ENCODE results near the gene LRP1-AS.

LRP1-AS gene

DNA sequence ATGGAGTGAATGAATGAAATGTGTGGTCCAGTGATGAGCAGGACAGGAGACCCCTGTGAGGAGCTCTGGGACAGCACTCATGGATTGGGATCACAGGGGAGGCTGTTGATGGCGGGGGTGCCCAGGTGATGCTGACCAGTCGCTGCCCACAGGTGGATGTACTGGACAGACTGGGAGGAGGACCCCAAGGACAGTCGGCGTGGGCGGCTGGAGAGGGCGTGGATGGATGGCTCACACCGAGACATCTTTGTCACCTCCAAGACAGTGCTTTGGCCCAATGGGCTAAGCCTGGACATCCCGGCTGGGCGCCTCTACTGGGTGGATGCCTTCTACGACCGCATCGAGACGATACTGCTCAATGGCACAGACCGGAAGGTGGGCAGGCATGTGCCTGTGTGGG is 13.3 kb upstream of the LRP1-AS start:
- no peak for DNase-seq (ENCODE audit: low read depth in 2 of 2)

DNA sequence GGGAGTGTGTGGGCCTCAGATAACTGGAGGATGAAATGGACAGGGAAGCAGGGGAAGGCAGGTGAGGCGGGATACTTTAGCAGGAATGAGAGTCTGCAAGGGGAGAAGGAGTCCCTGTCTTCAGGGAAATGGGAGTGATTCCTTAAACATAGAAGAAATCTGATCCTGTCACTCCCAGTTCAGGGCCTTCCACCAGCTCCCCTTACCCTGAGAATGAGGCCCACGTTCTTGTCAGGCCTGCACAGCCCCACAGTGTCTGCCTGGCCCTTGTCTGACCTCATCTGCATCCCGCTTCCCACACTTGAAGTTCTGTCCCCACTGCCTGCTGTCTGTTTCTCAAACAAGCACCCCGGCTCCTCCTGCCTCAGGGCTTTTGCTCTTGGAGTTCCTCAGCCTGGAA is 12.6 kb upstream of the LRP1-AS start:
- DNase-seq (ENCODE audit: low read depth in 2 of 2), result no peak

DNA sequence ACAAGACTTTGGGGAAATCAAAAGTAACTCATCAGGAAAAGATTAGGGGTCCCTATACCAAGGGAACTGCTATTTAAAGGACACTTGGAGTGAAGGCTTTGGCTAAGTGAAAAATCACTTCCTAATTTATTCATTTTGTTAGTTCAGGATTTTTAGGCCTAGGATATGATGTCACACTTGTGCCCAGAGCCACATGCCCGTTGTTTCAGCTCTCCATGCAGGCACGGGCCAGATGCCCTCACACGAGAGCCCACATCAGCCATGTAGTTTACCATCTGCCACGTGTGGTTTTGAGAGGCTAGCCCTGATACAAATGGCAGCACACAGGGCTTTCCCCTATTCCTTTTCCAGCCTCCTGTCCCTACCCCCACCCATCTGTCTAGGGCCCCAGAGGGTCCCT is 11.9 kb upstream of the LRP1-AS start:
- no peak for DNase-seq (ENCODE audit: low read depth in 2 of 2)

DNA sequence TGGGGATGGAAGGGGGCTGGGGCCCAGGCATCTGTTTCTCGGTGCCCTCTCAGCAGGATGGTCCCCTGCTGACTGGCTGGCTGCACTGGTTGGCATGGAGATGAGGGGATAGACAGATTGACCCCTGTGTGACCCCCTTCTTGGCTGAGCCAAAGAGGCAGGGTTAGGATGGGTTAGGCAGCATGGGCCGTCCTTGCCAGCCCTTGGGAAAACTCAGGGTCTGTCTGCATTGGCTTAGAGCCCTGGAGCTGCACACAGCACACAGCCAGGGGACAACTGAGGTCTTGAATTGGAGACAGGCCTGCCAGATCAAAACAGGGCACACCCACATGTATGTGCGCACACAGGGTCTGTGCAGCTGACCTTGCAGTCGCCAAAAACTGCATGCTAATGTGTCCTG is 11.2 kb upstream of the LRP1-AS start:
- no peak for DNase-seq (ENCODE audit: low read depth in 2 of 2)

DNA sequence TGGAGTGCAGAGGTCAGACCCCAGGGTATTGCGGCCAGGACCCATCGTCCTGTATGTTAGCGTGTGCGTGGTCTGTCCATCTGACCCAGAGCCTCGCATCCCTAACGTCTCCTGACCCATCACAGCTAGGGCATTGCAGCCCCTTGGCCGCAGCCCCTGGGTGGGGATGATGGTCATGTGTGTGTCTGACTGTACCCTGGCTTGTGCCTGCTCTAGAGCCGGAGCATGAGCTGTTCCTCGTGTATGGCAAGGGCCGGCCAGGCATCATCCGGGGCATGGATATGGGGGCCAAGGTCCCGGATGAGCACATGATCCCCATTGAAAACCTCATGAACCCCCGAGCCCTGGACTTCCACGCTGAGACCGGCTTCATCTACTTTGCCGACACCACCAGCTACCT is 10.8 kb upstream of the LRP1-AS start:
- DNase-seq (ENCODE audit: low read depth in 2 of 2), result no peak

DNA sequence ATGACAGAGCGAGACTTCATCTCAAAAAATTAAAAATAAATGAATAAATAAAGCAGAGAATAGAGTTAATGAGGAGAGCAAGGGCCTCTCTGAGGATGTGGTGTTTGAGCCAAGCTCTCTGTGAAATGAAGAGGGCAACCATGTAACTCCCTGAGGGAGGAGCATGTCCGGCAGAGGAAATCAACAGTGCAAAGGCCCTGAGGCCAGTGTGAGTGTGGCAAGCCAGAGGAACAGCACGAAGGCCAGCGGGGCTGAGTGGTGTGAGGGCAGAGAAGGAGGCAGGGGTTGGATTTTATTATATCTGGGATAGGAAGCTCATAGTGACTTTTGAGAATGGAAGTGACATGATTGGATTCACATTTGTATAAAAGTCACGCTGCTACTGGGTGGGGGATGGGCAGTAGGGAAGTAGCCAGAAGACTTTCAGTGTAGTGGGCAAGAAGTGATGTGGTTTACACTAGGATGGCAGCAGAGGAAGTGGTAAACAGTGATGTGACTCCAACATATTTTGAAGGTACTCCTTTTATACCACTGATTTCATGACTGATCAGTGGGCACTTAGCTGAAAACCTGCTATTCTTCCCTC is 10.3 kb upstream of the LRP1-AS start:
- no peak for DNase-seq (ENCODE audit: low read depth in 2 of 2)

DNA sequence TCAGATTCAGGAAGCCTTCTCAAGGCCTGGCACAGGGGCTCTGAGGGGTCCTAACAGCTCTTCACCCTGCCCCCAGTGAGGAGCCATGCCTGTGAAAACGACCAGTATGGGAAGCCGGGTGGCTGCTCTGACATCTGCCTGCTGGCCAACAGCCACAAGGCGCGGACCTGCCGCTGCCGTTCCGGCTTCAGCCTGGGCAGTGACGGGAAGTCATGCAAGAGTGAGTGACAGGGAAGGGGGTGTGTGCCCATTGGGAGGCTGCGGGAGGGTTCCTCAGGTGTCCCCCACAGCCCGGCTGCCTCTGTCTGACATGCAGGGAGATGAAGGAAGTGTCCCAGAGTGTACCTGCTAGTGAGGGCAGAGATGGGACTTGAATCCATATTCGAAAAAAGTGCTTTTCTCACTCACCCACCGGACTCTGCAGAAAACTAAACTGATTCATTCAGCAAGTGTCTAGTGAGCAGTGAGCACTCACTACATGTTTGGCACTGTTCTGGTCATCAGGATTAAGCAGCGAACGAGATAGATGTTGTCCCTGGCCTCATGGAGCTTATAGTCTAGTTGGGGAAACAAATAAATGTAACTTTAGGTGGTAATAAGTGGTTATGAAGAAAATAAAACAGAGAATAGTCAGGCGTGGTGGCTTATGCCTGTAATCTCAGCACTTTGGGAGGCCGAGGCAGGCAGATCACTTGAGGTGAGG is 9.4 kb upstream of the LRP1-AS start:
- no peak for DNase-seq (ENCODE audit: low read depth in 2 of 2)

DNA sequence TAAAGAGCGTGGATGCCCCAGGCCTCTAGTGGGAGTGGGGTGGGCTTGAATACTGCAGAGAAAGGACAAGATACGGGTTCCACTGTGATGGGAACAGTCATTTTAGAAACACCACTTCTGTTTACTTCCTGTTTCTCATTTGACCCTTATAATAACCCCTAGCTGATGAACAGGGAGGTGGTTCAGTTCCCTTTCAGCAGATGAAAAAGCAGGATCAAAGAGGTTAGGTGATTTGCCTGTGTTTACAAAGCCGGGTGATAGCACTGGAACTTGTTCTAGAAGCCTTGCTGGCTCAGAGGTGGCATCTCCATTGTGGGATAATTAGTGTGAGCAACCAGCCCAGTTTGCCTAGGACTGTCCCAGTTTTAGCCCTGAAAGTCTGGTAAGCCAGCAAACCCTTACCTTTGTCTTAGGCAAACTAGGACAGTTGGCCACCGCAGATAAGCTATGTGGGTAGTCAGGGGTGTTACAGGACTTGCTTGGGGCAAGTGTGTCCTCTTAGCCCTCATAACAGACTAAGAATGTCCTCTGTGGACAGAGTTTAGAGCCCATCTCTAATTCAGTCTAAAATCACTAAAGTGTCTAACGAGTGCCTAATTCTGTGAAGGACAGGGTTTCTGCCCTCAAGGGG is 7.5 kb upstream of the LRP1-AS start:
- no peak for DNase-seq (ENCODE audit: low read depth in 2 of 2)

DNA sequence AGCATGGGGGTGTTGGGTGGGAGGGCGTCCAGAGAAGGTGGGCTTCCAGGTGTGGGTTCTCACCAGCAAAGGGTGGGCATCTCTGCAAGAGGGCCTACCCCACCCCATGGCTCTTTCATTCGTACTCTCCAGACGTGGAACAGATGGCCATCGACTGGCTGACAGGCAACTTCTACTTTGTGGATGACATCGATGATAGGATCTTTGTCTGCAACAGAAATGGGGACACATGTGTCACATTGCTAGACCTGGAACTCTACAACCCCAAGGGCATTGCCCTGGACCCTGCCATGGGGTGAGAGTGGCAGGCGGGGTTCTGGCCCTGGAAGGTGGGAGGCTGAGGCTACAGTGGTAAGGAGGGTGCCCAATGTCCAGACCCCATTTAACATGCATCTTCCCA is 6.7 kb upstream of the LRP1-AS start:
- DNase-seq (ENCODE audit: low read depth in 2 of 2), result no peak

DNA sequence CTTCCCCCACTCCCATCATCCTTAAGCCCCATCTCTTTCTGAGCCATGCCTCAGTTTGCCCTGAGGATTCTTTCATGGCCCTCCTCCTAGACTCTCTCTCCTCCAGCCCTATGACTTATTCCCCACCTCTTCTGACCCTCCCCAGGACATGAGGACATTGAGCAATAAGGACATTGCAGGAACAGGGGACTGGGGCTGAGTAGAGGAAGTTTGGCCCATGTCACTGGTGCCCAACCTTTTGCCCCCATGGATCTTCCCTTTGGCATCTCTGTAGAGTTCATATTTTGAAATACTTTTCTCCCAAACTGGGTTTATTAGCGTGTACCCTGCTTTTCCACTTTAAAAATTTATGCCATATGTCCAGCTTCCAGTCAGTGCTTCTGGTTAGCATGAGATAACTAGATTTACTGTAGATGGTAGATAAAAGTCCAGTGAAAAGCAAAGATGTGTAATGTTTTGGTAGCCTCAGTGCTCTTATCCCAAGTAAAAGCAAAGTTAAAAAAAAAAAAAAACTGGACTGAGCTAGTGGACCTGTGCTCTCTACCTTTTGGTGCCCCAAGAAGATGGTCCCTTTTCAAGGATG is 6.1 kb upstream of the LRP1-AS start:
- DNase-seq (ENCODE audit: low read depth in 2 of 2), result no peak

DNA sequence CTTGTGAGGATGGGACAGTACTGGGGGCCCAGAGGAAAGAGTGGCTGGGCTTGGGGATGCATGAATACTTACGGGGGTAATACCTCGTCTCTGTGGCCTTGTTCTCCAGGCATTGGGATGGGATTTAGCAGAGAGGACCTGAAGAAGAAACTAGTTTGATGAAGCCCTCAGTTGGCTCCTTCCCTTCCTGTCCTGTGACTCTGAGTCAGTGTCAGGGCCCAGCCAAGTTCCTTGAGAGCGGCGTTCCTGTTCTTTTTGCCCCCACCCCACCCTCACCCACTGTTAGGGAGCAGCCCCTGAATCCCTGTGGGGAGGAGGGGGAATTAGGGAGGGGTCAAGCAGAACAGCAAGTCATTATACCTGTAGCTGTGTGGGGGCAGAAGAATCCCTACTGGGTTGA is 5.2 kb upstream of the LRP1-AS start:
- DNase-seq (ENCODE audit: low read depth in 2 of 2), result no peak

DNA sequence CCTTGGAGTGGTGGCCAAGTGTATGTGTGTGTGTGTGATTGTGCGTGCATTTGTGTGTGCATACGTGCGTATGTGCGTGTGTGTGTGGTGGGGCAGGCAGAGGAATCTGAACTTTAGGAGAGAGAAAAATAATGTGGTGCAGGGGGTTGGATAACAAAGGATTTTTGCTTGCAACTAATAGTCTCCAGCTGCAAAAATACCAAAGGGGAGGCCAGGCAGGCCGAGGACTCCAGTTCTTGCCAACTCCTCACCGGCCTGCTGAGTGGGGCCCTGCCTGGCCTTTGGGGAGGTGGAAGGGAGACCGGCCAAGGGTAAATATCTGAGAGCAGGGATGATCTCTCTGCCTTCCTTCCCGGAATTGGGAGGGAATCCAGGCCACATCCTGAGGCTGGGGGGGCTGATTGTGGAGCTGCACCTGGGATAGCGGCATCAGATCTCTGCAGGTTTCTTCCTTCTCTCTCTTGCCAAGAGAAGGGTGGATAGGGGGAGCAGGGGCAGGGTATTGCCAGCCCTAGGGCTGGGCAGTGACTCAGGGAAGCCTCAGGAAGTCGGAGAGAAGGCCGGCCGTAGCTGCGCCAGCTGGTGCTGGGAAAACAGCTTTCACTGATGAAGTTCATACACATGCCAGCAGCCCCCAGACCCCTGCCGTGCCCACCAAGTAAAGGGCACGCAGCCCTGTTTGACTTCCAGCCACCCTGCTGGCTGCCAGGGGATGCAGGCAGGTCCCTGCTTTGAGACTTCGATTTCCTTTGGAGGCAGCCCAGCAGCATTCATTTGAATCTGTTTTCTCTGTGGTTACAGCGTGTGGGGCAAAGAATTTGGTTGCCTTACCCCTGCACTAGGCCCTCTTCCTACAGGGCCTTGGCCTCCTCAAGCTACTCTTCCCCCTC is 4.6 kb upstream of the LRP1-AS start:
- peak; percentile 78 to 85 for DNase-seq (ENCODE audit: low read depth in 2 of 2)

DNA sequence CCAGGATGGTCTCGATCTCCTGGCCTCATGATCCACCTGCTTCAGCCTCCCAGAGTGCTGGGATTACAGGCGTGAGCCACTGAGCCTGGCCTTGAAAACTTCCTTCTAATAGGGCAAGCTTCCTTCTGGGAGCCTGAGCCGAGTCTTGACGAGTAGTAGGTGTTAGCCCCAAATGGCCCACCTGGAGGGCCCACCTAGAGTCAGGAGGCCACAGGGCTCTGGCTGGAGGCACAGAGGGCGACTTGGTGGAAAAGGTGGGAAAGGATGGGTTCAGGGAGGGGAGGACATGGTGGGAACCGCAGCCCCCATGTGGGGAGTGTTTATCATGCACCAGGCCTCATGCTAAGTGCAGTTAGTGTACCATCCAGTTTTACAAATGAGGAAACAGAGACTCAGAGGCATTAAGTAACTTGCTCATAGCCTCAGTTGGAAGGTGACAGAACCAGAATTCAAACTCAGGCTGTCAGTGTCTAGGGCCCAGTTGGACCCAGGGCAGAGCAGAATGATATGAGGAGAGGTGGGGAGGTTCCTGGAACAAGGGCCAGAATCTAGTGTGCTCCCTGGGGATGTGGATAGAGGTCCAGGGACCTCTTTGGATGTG is 3.1 kb upstream of the LRP1-AS start:
- DNase-seq (ENCODE audit: low read depth in 2 of 2), result no peak

DNA sequence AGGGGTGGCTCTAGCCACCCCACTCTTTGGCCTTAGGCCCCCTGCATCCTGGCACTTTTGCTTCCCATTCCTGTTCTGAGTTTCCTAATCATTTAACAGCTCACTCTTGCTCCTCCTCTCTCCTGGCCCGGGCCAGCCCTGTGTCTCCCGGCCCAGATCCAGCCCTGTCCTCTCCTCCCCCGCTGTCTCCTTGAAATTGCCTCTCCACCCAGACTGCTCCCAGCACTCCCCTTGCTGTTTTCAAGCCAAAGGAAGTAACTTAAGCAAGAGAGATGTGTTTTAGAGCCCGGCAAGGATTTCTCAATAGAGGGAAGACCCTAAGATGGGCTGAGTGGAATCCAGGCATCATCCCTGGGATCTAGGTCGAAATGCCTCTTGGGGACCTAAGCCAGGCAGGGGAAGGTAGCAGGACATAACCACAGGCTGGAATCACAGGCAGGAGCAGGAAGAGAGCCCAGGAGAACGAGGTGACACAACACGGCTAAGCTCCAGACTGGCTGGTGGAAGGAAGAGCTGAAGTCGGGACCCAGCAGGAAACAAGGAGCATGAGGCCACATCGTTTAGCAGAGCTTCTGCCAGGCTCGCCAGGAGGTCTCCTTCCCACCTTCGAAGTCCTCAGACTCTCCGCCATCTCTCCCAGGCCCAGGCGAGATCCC is 2.0 kb upstream of the LRP1-AS start:
- DNase-seq (ENCODE audit: low read depth in 2 of 2), result peak in 1 of 2 experiments; percentile 48

DNA sequence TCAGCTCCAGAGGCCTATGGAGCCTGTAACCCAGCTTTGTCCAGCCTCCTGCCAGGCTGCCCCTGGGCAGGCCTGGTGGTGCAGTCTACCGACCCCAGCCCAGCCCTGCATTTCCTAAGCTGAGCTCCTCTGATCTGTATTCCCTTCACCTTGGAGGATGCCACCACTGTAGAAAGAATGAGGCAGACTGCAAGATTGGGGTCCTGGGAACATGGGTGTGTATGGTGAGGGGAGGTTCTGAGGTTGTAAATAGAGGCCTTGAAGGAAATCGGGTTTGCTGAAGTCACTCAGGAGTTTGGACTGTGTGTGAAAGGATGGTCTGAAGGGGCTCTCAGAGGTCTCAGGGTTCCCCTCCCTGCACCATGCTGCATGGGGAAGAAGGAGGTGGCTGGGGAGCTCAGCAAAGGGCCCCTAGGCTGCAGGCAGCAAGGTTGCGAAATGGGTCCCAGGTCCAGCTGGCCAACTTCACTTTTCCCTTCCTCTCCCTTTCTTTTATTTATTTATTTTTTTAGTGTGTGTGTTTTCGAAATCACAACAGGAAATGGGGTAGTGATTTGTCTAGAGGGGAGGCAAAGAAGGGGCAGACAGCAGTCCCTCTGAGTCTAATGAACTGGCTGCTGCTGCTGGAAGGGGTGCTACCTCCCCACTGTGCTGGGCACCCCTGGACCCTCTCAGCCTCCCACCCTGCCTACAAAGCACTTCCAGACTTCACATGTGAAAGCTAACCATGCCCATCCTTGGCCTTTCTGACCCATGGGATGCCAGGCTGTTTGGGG is 1.2 kb upstream of the LRP1-AS start:
- DNase-seq (ENCODE audit: low read depth in 2 of 2), result no peak

DNA sequence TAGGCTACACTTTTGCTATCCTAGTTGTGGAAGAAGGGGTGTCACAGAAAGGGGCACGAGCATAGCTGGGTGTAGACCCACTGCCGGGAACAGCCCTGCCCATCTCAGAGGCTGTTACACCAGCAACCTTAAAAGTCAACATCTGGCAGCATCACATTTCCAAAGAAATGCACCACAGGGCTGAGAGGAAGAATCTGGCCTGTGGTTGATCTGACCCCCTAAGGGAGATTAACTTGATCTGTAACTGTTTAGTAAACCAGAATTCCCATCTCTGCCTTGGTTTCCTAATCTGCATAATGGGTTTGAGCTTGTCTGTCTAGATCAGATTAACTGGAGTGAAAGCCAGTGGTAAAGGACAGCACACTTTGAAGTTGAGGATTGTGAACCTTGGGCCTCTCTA is 1.3 kb downstream of the LRP1-AS start:
- no peak for DNase-seq (ENCODE audit: low read depth in 2 of 2)

DNA sequence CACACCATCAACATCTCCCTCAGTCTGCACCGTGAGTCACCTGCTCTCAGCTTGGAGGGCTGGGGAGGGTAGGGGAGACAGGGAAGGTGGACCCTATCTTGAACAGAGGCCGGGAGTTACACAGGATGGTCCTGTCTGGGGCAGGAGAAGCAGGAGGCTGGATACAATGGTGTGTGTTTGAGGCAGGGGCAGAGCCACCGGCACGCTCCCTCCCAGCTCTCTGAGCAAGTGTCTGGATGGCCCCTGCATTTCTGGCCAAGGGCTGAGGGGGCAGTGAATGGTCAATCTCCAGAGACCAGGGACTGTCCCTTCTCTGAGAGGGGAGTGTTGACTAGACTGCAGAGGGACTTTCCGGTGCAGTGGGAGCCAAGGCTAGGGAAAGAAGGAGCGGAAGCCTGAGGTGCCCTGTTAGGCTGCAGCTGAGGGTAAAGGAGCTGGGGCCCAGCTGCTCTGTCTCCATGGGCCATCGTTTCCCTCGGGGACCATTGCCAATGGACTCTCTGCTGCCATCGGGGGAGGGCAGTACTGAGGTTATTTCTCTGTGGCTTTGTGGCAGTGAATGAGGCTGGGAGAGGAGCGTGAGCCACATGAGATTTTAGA is 1.9 kb downstream of the LRP1-AS start:
- DNase-seq (ENCODE audit: low read depth in 2 of 2), result no peak

DNA sequence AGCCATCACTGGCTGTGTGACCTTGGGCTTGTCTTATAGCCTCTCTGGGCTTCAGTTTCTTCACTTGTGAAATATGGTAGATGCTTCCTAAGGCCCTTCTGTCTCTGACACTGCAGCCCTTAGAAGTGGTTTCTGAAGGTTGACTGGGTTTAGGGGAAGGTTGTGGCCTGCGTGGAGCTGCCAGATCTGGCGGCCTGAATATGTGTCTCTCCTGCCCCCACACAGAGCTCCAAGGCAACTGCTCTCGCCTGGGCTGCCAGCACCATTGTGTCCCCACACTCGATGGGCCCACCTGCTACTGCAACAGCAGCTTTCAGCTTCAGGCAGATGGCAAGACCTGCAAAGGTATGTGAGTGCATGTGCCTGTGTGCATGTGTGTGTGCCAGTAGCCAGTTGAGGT is 4.0 kb downstream of the LRP1-AS start:
- DNase-seq (ENCODE audit: low read depth in 2 of 2), result no peak

DNA sequence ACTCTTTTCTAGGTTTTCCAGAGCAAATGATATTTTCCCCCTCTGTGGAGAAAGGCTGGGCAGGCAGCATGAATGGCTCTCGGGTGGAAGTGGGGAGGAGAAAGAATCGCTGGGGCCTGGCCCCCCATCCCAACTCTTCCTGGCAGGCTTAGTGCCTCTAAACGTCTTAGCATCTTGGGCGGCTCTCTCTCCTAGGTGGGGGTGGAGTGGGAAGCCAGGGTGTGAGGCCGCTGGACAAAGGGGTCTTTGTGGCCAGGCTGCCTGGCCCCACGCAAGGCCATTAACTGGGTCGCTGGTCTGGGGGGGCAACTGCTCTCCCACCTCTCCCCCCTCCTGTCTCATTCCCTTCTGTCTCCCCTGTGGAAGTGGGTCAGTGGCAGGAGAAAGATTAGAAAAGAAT is 4.7 kb downstream of the LRP1-AS start:
- DNase-seq (ENCODE audit: low read depth in 2 of 2), result no peak

DNA sequence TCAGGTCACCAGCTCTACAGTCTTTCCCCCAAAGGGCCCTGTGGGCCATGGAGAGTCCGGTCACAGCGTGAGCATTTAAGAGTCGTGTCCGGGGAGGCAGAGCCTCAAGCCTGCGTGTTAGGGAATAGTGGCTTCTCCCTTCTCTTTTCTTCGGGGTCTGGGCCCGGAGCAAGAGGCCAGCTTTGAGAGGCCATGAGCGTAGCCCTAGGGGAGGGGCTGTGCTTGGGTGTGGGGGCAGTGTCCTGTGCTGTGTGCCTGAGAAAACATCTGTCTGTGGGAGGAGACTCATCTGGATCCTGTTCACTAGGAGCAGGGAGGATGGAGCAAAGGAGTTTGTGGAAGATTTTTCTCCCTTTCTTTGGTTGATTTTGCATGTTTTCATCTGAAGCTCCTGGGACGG is 5.3 kb downstream of the LRP1-AS start:
- DNase-seq (ENCODE audit: low read depth in 2 of 2), result no peak
